ENCODE results near the gene TPPP. TPM values are rescaled to one million over a fixed set of nuclear protein-coding genes. Genes with fewer than 3 reads are reported as not detected.
"Not testable (repeated sequence)": the region's sequence is repeated elsewhere in the genome, so short reads cannot be mapped to it uniquely, and the experiment has no call there.

TPPP gene
- polyA plus RNA-seq, 12 donors, result 3.6 to 12.3 (median 7.8) TPM; not detected in 1

- not testable (repeated sequence) for DNase-seq
These were observed 3.9 kb upstream of the TPPP start for GRCh38 chr5:696753-697702.

DNA sequence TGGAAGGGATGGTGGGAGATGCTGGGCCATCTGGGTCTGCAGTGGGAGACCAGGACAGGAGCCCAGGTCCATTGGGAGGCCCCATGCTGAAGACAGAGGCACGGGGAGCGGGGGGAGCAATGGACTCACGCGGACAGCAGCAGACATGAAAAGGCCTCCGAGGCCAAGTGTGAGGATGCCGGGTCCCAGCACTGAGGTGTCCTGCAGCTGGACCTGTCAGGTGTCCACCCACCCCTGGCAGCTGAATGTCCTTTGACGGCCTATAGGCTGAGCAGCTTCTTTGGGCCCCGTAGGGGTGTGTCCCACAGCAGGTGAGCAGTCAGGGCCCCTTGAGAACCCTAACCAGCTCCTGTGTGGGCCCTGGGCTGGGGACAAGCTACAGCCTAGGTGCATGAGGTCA lies 3.0 kb upstream of the TPPP start:
- DNase-seq, result not testable (repeated sequence)

DNA sequence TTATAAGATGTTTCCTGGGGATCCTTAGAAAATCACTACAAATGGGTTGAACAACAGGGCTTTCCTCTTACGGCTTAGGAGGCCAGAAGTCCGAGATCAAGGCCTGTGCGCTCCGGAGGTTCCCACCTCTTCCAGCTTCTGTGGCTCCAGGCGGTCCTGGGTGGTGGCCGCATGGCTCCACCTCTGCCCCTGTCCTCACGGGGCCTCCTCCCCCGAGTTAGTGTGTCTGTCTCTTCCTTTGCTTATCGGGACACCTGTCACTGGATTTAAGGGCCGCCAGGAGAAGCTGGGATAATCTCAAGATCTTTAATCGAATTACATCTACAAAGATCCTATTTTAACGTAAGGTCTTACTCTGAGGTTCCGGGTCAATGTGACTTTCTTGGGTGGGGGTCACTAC lies 2.3 kb upstream of the TPPP start:
- DNase-seq, result not testable (repeated sequence)

DNA sequence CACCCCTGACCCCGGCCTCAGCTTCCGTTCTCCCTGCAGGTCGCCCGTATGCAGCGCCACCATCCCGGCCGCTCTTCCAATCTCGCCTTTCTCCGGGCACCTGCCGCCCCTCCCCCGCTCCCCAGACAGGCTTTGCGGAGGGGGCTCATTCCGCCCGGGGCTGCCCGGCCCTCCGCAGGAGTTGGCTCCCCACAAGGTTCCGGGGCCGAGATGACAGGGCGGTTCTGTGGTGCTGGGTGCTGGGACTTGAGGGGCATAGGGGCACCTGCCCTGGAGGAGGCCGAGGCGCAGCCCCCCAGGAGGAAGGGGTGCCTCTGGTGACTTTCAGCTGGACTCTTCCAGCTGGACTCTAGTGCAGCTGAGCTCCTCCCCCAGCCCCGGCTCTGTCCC lies 885 bp upstream of the TPPP start:
- DNase-seq, result not testable (repeated sequence)

DNA sequence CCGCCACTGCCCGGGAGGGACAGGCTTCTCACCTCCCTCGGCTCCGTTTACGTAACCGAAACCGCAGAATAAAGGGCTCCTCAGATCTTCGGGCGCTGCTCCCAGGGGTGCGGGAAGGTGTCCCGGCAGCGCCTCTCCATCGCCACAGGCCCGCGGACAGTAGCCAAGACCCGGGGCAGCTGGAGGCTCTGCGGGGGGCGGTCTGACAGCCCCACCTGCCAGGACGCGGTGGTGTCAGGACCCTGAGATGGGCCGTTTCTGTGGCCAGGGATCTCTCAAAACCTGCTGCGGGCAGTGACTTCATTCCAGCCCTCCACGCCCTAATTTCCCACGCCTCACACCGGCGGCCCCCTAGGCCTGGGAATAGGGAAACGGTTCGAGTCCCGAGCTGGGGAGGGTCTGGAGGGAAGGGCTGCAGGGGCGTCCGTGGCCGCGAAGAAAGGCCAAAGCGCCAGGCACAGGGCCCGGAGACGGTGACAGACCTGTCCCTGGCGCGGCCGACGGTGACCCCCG lies 567 bp downstream of the TPPP start:
- not testable (repeated sequence) for DNase-seq

GRCh38 chr5:691817-692528 lies 1.2 kb downstream of the TPPP start:
- DNase-seq, result no peak

- not testable (repeated sequence) for DNase-seq
These were observed 2.1 kb downstream of the TPPP start for GRCh38 chr5:691049-691448.

DNA sequence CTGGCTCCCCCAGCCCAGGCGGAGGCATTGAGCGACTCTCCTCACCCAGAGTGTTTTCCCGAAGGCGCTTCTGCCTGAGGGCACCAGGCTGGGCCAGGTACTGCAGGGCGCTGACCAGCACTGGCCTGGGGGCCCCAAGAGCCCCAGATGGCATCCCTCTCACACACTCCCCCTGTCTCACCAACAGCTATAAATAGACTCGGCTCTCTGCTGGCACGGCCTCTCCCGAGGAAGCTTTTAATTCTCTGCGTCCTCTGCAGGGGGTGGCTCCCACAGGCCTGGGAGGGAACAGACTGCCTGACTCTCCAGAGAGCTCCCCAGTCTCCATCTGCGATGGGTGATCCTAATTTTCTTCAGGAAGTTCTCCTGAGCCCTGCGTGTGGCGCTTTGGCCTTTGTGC lies 2.9 kb downstream of the TPPP start:
- DNase-seq, result not testable (repeated sequence)

DNA sequence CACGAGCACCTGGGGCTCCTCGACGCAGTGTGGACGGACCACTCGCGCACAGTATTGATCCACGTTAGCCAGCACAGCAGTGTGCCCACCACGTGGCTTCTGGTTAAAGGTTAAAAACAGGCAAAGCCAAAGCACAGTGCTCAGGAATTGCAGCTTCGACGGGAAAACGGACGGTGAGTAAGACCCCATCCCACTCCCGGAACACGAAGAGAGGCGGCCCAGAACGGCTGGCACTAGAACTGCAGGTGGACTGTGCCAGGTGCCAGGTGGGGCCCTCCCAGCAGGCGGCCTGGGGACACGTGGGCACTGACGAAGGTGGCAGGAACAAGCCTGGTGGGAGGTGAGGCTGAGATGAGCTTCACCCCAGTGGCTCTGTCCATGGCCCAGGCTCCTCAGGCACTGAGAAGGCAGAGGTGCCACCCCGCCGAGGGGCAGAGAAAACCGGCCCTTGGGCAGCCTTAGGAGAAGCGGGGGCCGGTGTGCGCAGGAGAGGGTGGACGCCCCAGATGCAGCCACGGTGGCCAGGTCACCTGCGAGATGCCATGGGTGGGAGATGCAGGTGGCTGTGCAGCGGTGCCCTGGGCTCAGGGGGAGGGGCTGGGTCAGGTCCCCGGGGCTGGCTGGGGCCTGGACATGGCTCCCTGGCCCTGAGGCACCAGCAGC lies 4.7 kb downstream of the TPPP start:
- not testable (repeated sequence) for DNase-seq

- not testable (repeated sequence) for DNase-seq
These were observed 6.2 kb downstream of the TPPP start for GRCh38 chr5:686936-687335.

DNA sequence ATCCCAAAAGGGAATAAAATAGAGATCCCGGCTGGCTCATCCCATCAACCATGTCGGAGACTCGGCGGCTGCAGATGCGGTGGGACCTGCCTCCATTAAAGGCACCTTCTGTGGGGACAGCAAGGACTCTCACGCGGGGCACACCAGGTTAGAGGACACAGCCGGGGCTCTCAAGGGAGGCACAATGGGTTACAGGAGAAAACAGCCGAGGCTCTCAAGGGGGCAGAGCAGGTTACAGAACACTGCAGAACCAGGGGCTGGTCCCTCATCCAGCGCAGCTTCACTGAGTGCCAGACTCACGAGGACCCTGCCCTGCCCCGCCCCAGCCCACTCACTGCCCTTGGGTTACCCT lies 7.0 kb downstream of the TPPP start:
- not testable (repeated sequence) for DNase-seq

DNA sequence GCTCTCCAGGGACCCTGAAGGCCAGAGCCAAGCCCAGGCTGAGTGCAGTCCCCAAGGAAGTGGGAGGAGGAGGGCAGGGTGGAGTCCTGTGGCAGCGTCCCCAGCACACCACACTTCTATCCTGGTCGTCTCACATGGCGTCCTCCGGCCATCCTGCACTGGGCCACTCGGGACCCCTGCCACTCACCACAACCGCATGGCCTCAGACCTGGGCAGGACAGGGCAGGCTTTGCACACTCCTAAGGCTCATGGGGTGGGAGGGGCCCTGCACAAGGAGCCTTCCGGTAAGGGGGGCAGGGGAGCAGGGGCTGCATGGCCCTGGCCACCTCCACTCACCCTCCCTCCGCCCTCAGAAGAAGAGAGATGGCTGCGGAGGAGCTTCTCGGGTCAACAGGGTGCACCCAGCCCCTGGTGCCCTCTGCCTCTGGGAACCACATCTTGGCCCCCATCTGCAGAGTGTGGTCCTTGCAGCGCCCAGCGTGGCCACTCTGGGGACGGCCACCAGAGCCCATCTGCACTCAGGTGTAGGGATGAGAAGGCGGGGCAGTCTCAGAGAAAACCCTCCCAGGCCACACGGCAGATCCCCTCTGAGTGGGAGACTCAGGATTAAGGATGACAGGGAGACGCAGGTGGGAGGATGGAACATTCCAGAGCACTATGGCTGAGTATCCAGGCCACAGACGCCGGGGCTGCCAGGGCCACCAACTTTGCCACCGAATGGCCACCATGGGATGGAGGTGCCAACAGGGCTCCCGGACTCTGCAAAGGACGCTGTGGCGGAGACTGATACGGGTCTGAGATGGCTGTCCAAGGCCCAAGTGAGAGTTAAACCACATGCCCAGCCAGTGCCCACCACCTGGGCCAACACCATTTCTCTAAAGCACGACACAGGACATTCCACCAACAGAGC lies 7.6 kb downstream of the TPPP start:
- DNase-seq, result no peak

GRCh38 chr5:684751-685216 lies 8.4 kb downstream of the TPPP start:
- DNase-seq, result no peak

- DNase-seq, result no peak
These were observed 9.3 kb downstream of the TPPP start for GRCh38 chr5:683551-684481.

DNA sequence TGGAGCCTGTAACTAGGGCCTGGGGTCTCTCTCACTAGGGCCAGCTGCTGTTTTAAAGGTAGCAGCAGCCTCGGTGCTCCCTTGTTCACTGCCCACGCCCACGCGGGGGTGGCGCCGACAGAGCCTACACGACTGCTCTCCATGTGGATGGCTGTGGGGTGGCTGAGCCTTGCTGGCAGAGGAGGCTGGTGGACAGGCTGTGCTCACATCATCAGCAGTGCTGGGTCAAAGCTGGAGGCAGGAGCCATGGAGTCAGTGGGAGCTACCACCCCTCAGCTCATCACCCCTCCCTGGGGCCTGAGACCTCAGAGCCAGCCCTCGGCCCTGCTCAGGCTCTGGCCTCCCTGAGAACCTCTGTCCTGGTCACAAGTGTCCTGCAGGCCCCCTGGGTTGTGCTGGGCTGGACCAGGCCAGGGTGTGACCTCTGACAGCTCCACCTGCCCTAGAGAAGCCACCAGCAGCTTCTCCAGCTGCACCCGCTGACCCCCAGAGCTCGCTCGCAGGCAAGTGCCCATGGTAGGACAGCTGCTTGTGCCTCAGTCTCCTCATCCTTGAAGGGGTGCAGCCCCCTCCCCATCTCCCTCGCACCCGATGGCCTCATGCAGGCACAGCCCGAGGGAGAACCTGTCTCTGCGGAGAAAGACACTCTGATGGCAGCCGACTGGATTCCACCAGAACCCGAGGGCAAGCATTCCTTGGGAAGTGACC lies 10.3 kb downstream of the TPPP start:
- not testable (repeated sequence) for DNase-seq

GRCh38 chr5:682216-682615 lies 10.9 kb downstream of the TPPP start:
- DNase-seq, result not testable (repeated sequence)

GRCh38 chr5:681317-682191 lies 11.6 kb downstream of the TPPP start:
- DNase-seq, result not testable (repeated sequence)

DNA sequence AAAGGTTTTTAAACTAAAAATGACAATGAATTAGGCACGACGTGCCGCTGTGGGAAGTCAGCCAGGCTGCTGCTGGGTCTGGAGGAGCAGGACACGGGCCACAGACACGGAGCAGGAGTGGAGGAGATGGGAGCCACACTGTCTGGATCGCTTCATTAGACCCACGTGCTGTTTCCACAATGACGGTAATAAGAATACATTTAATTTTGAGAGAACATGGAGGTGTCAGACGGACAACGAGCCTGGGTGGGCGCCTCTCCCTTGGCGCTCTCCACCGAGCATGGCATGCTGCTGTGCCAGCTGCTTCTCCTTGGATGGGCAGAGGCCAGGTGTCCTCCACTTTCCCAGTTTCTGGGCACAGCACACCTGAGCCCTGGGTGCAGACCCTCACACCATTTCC lies 12.3 kb downstream of the TPPP start:
- DNase-seq, result not testable (repeated sequence)

Measured in muscle of arm (tissue), 12 donors.